HTR-8/SVneo (cell line): ENCODE results near the gene TRIM40.
A peak's percentile ranks its signal among the peaks of the same experiment; 100 is the strongest.
"Not testable (repeated sequence)": the region's sequence is repeated elsewhere in the genome, so short reads cannot be mapped to it uniquely, and the experiment has no call there.

ENCODE experiments used
- DNase-seq: peaks from one replicate; pipeline ENCODE4 v3.0.0; 2011; ENCODE audit warnings: low spot score, mixed read lengths; ENCODE audit not compliant: insufficient read length
- FAIRE-seq: peaks from 2 replicates; lab custom pipeline; 2011; peaks lifted over from hg19 to GRCh38; lab: Jason Lieb, UNC

TRIM40 gene

DNA sequence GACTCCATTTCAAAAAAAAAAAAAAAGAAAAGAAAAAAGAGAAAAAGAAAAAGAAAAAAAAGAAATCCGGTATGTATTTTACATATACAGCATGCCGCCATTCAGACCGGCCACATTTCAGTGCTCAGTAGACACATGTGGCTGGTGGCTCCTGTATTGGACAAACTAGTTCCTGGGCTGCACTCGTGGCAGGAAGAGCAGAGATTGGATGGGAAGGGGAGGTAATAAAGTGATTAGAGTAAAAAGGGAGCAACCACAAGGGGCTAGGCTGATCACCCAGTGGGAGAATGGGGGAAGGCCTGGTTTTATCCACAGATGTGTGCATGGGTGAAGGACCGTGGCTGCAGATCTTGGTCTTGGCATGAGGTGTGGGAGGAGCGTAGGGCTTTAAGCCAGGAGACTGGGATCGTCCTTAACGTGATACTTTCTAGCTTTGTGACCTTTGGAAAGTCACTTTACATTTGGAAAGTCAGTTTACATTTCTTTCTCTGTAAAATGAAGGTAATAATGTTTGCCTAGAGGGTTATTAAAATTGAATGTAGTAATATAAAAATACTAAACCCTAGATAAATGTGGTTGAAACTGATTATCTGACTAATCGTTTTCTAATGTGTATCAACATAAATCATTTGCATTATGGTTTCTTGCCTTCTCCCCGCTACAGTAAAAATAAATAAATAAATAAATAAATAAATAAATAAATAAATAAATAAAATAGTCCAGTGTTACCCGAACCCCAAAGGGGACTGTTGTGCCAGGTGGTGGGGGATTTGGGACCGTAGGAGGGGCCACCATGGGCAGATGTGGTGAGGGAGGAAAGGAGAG is 26.5 kb downstream of the TRIM40 start:
- FAIRE-seq: no peak

DNA sequence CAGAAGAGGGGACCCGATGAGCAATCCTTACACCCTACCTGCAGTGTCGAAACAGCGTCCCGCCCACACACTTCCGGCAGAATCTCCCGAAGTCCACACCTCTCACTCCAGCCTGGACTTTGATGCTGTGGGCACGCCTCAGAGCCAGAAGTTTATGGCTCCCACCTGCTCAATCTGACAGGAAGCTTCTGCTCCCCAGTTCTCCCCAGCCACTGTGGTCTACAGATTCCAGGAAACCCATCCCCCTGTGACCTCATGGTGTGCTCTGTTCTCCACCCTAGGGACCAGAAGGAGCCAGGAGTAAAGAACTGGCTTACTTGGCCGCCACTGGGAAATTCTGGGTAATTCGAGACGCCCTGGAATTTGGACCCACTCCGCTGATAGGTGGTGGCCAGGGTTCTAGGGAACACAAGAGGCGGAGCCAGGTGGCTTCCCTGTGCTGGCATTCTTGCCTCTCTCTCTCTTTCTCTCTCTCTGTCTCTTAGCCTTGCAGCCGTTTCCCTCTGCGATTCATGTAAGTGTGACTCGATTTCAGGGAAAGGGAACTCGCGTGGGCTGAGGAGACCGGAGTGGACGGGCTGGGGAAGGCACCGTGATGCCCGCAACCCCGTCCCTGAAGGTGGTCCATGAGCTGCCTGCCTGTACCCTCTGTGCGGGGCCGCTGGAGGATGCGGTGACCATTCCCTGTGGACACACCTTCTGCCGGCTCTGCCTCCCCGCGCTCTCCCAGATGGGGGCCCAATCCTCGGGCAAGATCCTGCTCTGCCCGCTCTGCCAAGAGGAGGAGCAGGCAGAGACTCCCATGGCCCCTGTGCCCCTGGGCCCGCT is 27.4 kb downstream of the TRIM40 start, which contains the start of gene TRIM15:
Gene TRIM15 (plus strand): TSS at position 457 of the 828 bp plus-strand sequence. CDS start 139 bp downstream, at position 596.
- DNase-seq: no peak

More for the DNA sequence above, 26.5 kb downstream of the TRIM40 start:
- no peak for DNase-seq

DNA sequence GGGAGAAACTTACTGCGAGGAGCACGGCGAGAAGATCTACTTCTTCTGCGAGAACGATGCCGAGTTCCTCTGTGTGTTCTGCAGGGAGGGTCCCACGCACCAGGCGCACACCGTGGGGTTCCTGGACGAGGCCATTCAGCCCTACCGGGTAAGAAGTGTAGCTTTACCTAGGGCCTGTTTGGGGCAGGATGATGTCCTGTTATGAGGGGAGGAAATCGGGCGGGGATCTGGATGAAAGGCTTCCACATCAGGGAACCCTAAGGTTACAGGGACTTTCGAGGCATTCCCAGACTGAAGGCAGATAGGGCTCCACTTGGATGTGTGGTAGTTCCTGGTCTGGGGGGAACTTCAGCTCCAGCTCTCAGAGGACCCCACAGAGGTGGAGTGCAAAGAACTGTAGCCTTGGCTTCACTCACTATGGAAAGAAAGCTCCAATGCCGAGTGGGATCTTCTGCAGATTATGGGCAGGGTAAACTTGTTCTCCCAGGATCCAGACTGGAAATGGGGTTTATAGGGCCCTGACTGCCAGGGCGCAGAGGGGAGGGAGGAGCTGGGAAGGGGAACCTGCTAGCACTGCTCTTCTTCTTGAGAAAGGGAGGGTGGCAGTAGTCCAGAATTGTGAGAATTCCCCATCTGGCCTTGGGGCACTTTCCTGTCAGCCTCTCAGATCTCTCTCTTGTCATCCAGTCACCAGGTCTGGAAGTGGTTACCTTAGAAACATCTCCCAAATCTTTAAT is 28.1 kb downstream of the TRIM40 start:
- DNase-seq: no peak
- FAIRE-seq: no peak

More for the DNA sequence above, 27.4 kb downstream of the TRIM40 start, which contains the start of gene TRIM15:
- FAIRE-seq: no peak

DNA sequence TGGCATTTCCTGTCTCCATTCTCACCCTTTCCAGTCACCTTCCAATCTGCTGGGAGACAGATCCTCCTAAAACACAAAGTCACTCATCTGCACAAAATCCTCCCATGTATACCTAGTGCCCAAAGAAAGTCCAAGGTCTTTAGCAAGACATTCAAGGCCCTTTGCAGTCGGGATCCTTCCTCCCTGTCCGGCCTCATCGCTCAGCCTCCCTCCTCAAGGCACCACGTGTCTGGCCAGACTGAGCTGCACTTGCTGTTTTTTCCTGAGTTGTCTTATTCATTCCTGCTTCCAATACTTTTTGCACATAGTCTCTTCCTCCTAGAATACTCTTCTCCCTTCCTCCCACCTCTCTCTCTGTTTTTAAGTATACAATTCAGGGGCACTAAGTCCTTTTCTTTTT is 28.8 kb downstream of the TRIM40 start:
- FAIRE-seq: no peak
- DNase-seq: no peak

- DNase-seq, FAIRE-seq: not testable (repeated sequence)
Measured at GRCh38 chr6:30165238-30165637, 29.3 kb downstream of the TRIM40 start.

DNA sequence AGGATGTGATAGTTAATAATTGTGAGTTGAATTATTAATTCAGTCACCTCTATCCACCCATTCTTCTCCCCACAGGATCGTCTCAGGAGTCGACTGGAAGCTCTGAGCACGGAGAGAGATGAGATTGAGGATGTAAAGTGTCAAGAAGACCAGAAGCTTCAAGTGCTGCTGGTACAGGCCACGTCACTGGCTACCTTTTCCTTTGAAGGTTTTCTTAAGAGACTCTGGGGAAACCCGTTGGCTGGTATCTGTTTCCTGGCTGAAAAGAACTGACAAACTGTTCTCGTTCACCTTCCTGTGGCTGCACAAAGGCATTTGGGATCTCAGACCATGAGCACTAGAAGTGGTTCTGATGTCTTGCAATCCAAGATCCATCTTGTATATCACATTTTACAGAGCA is 31.2 kb downstream of the TRIM40 start:
- no peak for FAIRE-seq
- DNase-seq: no peak

DNA sequence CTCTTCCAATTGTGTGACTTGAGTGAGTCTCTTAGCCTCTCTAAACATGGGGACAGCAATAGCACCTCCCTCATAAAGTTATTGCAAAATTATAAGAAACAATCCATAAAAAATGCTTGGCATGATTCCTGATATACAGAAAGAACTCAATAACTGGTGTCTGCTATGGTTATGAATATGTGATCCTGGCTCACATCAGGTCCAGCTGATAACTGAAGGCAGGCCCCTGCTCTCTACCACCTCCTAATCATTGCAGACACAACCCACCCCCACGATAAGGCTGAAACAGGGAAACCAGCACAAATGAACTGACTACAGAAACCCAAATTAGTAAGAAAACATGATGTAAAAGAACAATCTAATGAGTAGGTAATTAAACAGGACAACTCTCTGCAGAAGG is 32.8 kb downstream of the TRIM40 start:
- DNase-seq: no peak
- no peak for FAIRE-seq

- DNase-seq (peak; percentile 65), FAIRE-seq (no peak)
Measured at GRCh38 chr6:30169658-30170614, 34.0 kb downstream of the TRIM40 start.

DNA sequence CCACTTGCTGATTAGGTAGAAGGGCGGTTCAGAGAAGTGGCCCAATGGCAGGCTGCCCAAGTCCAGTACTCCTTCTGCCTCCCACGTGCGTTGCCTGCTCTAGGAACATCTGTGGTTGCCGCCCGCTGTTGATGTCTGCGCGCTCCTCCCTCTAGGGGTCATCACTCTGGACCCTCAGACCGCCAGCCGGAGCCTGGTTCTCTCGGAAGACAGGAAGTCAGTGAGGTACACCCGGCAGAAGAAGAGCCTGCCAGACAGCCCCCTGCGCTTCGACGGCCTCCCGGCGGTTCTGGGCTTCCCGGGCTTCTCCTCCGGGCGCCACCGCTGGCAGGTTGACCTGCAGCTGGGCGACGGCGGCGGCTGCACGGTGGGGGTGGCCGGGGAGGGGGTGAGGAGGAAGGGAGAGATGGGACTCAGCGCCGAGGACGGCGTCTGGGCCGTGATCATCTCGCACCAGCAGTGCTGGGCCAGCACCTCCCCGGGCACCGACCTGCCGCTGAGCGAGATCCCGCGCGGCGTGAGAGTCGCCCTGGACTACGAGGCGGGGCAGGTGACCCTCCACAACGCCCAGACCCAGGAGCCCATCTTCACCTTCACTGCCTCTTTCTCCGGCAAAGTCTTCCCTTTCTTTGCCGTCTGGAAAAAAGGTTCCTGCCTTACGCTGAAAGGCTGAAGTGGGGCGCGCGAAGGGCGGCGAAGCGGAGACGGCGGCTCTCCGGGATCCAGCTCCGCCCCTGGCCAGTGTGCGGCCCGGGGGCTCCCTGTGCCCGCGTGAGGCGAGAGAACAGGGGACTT is 35.9 kb downstream of the TRIM40 start:
- FAIRE-seq (no peak), DNase-seq (no peak)

DNA sequence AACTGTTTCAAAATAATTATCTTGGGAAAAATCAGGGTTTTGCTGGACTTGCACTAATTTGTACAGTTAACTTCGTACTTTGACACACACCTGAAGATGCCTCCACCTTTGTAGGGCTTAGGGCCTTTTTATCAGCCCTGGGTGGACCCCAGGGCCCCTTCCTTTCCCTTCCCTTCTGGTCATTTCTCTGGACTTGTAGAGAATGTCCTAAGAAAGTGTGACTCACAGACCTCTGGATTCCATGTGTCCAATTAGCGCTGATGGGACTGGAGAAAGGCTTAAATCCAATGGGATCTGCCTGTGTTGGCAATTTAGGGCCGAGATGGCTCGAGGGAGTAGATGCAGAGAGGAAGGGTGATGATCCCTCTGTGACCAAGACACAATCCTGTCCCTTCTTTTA is 36.7 kb downstream of the TRIM40 start:
- no peak for FAIRE-seq
- DNase-seq: no peak

GRCh38 chr6:30175765-30176164 is 39.8 kb downstream of the TRIM40 start:
- no peak for DNase-seq
- FAIRE-seq: no peak

GRCh38 chr6:30178837-30179236 is 42.9 kb downstream of the TRIM40 start:
- DNase-seq: no peak
- no peak for FAIRE-seq

DNA sequence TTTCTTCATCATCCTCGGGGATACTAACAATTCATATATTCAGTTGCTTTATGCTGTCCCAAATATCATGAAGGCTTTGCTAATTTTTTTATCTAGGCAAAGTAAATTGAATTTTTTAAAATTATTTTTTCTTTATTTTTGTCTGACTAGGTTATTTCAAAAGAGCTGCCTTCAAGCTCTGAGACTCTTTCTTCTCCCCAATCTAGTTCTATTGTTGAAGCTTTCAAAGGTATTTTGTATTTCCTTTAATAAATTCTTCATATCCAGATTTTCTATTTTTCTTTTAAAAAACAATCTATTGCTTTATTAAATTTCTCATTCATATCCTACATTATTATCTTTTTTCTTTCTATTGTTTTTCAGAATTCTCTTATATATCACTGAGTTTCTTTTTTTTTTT is 44.2 kb downstream of the TRIM40 start:
- DNase-seq: no peak
- FAIRE-seq: no peak

DNA sequence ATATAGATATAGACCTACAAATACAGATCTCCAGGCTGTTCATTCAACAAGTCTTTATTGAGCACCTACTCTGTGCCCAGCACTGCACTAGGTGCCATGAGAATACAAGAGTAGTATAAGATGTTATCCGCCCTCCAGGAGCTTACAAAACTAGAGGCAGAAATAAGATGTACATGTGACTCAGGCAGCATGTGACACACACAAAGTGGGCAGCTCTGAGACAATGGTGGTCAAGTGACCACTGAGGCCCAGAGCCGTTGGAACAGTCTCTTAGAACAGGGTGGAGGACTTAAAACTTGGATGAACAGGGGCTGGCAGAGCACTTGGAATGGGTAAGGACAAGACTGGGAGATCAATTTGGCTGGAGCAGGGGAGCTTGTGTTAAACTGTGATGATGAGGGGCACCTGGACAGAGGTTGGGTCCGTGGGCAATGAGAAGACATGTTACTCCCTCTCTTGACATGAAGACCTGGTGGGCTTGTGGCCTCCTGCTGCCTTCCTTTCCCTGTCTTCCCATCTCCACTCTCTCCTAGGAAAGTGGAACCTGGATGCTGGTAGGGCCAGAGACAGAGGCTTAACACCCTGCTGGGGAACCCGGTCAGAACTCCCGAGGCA is 48.6 kb downstream of the TRIM40 start:
- FAIRE-seq (no peak), DNase-seq (no peak)

DNA sequence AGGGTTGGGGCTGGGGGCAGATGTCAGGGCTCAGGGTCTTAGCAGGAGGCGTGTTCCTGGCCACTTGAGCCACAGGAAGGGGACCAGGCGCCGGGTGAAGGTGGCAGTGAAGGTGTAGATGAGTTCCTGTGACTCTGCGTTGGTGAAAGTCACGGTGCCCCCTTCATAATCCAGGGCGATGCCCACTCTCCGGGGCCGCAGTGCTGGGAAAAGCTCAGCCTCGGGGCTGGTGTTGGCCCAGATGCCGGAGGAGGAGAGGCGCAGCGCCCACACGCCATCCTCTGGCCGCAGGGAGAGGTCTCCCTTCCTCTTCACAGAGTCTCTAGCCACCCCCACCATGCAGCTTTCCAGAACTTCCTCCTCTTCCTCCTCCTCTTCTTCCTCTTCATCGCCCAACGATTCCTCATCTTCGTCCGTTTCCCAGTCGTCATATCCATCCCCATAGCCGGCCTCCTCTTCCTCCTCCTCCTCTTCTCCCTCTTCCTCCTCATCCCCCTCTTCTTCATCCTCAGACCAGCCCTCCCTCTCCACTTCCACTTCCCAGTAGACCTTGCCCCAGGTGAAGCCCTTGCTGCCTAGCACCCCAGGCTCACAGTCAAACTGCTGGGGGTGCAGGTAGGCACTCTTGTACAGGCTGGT is 50.0 kb downstream of the TRIM40 start:
- no peak for DNase-seq

DNA sequence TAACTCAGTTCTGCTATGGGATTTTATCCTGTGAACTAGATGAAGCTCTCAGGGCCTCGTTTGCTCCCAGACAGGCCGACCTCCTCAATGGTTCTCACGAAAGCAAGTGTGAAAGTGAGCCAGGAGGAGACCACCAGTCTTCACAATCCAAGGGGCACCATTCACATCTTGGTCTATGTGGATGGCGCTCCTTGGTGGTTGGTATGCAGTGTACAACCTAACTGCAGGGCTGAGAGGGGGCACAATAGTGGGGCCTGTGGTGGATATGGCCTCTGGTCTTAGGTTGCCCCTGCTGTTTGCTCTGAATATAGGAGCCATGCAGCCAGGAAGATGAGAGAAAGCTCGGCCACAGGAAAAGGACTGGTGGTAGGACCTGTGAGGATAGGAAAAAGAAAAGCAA is 52.6 kb downstream of the TRIM40 start:
- FAIRE-seq: no peak
- DNase-seq: no peak

More for the DNA sequence above, 50.0 kb downstream of the TRIM40 start:
- FAIRE-seq: no peak

DNA sequence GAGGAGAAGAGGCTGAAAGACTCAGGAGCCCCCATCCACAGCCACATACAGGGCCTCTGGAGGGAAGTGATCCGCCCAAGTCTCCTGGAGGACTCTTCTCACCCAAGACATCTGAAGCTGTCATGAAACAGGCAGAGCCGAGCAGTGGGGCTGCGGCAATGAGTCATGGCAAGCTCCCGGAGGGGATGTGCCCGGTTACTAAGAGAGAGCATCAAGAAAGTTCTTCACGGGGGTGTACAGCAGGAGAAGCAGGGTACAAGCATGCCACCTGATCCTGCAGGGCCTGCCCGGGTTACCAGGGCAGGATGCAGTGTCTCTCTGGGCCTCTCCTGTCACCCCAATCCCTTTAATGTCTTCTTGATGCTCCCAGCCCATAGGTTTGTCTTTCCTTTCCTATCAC is 56.1 kb downstream of the TRIM40 start:
- no peak for FAIRE-seq

More for the DNA sequence above, 56.1 kb downstream of the TRIM40 start:
- no peak for DNase-seq
